CD4-positive, CD25-positive, alpha-beta regulatory T cell (primary cell): ENCODE measurements around the gene SESN3. TPM values are rescaled to one million over a fixed set of nuclear protein-coding genes. Genes with fewer than 3 reads are reported as not detected.
A peak's percentile ranks its signal among the peaks of the same experiment; 100 is the strongest.

Source experiments
- ATAC-seq, 2 donors: fragments of 150-1000 bp; cut with Tn5 transposase; one replicate each; pipeline ENCODE4 v1.10.0; 2021; ENCODE audit warnings: low read depth in 2 of 2, moderate number of reproducible peaks in 2 of 2, moderate library complexity in 1 of 2
- DNase-seq, 3 donors: peaks; one replicate each; pipeline versions ENCODE4 v3.0.0 to v3.0.0-alpha.2; 2012 to 2022; ENCODE audit warnings: mixed read lengths in 1 of 3
- H3K27ac ChIP-seq: one replicate; pipeline ENCODE4 v1.7.0; 2013; ENCODE audit warnings: mild to moderate bottlenecking, low read length; ENCODE audit not compliant: insufficient read depth, poor library complexity, severe bottlenecking
- H3K27me3 ChIP-seq: one replicate; pipeline ENCODE4 v1.7.0; 2013; ENCODE audit warnings: low read length; ENCODE audit not compliant: control insufficient read depth, insufficient read depth
- H3K36me3 ChIP-seq: one replicate; pipeline ENCODE4 v1.7.0; 2013; ENCODE audit warnings: mild to moderate bottlenecking, low read length, moderate library complexity; ENCODE audit not compliant: control insufficient read depth, insufficient read depth
- H3K4me1 ChIP-seq: 2 replicates; pipeline ENCODE4 v1.7.0; 2013; ENCODE audit warnings: mild to moderate bottlenecking, low read length; ENCODE audit not compliant: insufficient read depth, control insufficient read depth, poor library complexity, severe bottlenecking
- H3K4me3 ChIP-seq: one replicate; pipeline ENCODE4 v1.7.0; 2013; ENCODE audit warnings: low read depth, mild to moderate bottlenecking, low read length, moderate library complexity
- H3K9me3 ChIP-seq, 2 experiments: 1 replicate in 1 of 2; 2 replicates in 1 of 2; pipeline ENCODE4 v1.7.0; 2013; ENCODE audit warnings: low read length in 2 of 2, mild to moderate bottlenecking in 1 of 2, moderate library complexity in 1 of 2; ENCODE audit not compliant: control insufficient read depth in 2 of 2
- H3K27ac Mint-ChIP-seq, 3 donors: one replicate each; pipeline ENCODE4 v1.8.0; 2020 to 2022; ENCODE audit warnings: mild to moderate bottlenecking in 3 of 3, mixed read lengths in 3 of 3, moderate library complexity in 2 of 3
- H3K27me3 Mint-ChIP-seq: one replicate; pipeline ENCODE4 v1.8.0; 2022; ENCODE audit warnings: mild to moderate bottlenecking, mixed read lengths
- H3K36me3 Mint-ChIP-seq: one replicate; pipeline ENCODE4 v1.8.0; 2020; ENCODE audit warnings: mixed read lengths
- H3K4me1 Mint-ChIP-seq, 4 donors: one replicate each; pipeline ENCODE4 v1.8.0; 2020 to 2022; ENCODE audit warnings: mixed read lengths in 4 of 4, mild to moderate bottlenecking in 1 of 4
- H3K4me3 Mint-ChIP-seq, 4 donors: one replicate each; pipeline ENCODE4 v1.8.0; 2020 to 2022; ENCODE audit warnings: mild to moderate bottlenecking in 4 of 4, mixed read lengths in 4 of 4, moderate library complexity in 3 of 4
- H3K9me3 Mint-ChIP-seq, 7 donors: one replicate each; pipeline ENCODE4 v1.8.0; 2020 to 2022; ENCODE audit warnings: mixed read lengths in 7 of 7, mild to moderate bottlenecking in 3 of 7, moderate library complexity in 2 of 7
- polyA plus RNA-seq, 4 donors: library from polyadenylated mRNA; unstranded; fragments of 300-500 nt; fragmentation: Illumina TruSeq; gene quantifications; one replicate each; pipeline ENCODE4 v1.2.3, GENCODE V29; 2021
- total RNA-seq: library from RNA; stranded (reverse); gene quantifications from one replicate; pipeline ENCODE4 v1.2.3, GENCODE V29; 2022

The SESN3 gene
- total and polyA plus RNA-seq, 5 donors from 2014 or later = 4.2 to 73.3 (median 7.4) TPM

DNA sequence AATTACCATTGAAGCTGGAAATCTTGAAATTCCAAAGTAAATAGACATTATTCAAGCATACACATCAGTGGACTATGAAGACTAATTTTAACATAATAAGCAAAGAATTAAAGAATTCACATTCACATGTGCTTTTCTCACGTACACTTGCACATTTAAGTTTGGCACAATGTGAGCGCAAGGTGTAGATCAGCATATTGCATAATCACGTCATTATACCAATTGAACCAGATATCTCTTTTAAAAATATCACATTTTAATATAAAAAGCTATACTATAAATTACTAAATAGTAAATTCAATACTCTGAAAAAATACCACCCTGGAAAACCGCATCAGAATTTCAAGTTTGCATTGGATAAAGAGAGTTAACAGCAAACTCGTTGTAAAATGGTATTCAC is 60.7 kb downstream of the SESN3 start:
- H3K36me3 ChIP-seq = peaks cover 55% of the 10 kb centered on the region
- Mint-ChIP-seq H3K4me1 (peaks cover 4 to 9% (median 6%) of the 10 kb centered on the region in 4 donors), H3K4me3 (no peak overlapping the region), H3K27me3 (no peaks in the 10 kb centered on the region), H3K36me3 (peaks cover 26% of the 10 kb centered on the region), H3K27ac (no peak overlapping the region), H3K9me3 (no peaks in the 10 kb centered on the region)
- H3K27ac ChIP-seq = no peak overlapping the region
- H3K4me1 ChIP-seq = no peaks in the 10 kb centered on the region
- H3K4me3 ChIP-seq = no peak overlapping the region
- no peak for DNase-seq
- H3K27me3 ChIP-seq = no peaks in the 10 kb centered on the region
- no peaks in the 10 kb centered on the region for H3K9me3 ChIP-seq
- ATAC-seq = no peak

DNA sequence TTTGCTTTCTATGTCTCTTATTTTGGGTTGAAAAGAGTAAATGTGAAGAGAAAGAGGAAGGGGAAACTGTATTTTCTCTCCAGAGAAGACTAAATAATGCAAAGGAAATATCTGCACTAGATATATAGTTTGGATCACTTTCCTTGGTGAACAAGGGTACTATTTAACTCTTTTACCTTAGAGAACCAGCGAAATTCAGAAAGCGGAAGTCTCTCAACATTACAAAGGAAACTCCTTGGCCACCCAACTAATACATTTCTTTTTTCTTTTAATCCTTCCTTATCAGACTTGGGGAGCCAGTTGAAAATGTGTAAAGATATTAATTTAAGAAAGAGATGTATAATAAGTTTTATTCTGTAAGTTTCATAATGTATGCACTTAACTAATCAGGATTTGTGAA is 64.2 kb downstream of the SESN3 start:
- no peak overlapping the region for H3K4me3 Mint-ChIP-seq
- peaks cover 9% of the 10 kb centered on the region for H3K4me1 ChIP-seq
- no peak overlapping the region for H3K27ac ChIP-seq
- H3K4me1 Mint-ChIP-seq = peaks cover 12 to 28% (median 24%) of the 10 kb centered on the region in 4 donors
- H3K9me3 Mint-ChIP-seq = no peaks in the 10 kb centered on the region
- H3K4me3 ChIP-seq = no peak overlapping the region
- no peaks in the 10 kb centered on the region for H3K9me3 ChIP-seq
- no peaks in the 10 kb centered on the region for H3K27me3 Mint-ChIP-seq
- DNase-seq = no peak
- no peak for ATAC-seq
- H3K36me3 ChIP-seq = peaks cover 25% of the 10 kb centered on the region
- peak overlapping the region in 1 of 3 donors; percentile 62 for H3K27ac Mint-ChIP-seq
- H3K27me3 ChIP-seq = no peaks in the 10 kb centered on the region
- peaks cover 16% of the 10 kb centered on the region for H3K36me3 Mint-ChIP-seq

DNA sequence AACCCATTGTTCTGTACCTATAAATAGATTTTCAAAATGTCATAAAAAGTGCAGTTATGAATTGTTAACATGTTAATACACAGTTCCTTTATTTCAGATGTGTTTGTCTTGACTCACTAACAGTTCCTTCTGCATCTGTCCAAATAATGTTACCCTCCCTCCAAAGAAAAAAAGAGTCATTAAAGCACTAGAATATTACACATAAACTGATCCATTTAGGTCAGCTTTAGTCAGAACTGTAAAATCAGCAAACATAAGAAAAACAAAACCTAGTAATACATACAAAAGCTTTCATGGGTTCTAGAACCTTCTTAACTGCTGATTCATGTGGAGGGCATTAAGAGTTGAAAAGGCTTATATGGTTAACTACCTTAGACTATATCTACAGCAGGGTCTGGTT is 65.4 kb downstream of the SESN3 start:
- peaks cover 9% of the 10 kb centered on the region for H3K36me3 Mint-ChIP-seq
- Histone ChIP-seq H3K4me3 (no peak overlapping the region), H3K9me3 (no peaks in the 10 kb centered on the region), H3K27ac (no peak overlapping the region), H3K4me1 (peaks cover 9% of the 10 kb centered on the region), H3K27me3 (no peaks in the 10 kb centered on the region), H3K36me3 (peaks cover 15% of the 10 kb centered on the region)
- no peak for DNase-seq
- no peak overlapping the region for H3K4me3 Mint-ChIP-seq
- H3K9me3 Mint-ChIP-seq = no peaks in the 10 kb centered on the region
- H3K4me1 Mint-ChIP-seq = peaks cover 12 to 34% (median 26%) of the 10 kb centered on the region in 4 donors
- peak overlapping the region in 1 of 3 donors; percentile 42 for H3K27ac Mint-ChIP-seq
- no peaks in the 10 kb centered on the region for H3K27me3 Mint-ChIP-seq
- ATAC-seq = no peak

DNA sequence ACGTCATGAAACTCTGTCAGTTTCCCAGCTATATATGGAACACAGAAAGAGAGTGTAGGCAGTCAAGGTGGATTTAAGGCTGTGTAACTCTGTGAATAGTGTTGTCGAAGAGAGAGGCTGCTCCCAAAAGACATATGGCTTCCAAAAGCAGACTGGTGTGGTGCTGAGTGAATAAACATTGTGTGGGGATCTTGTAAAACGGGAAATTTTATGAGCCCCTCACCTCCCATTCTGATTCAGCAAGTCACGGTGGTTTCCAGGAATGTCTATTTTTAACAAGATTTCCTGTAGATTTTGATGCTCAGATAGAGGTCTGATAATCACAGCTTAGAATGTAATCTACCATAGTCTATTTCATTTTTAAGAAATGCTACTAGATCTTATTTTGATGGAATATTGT is 67.9 kb downstream of the SESN3 start:
- Mint-ChIP-seq H3K36me3 (peaks cover 7% of the 10 kb centered on the region), H3K9me3 (no peaks in the 10 kb centered on the region), H3K4me3 (peak overlapping the region in 1 of 4 donors; percentile 16), H3K4me1 (peaks cover 11 to 49% (median 26%) of the 10 kb centered on the region in 4 donors), H3K27ac (peak overlapping the region; percentile 79 to 82 (median 82)), H3K27me3 (no peaks in the 10 kb centered on the region)
- DNase-seq = no peak
- no peaks in the 10 kb centered on the region for H3K27me3 ChIP-seq
- H3K27ac ChIP-seq = no peak overlapping the region
- ATAC-seq = no peak
- H3K4me3 ChIP-seq = peak overlapping the region; percentile 10
- peaks cover 3% of the 10 kb centered on the region for H3K36me3 ChIP-seq
- peaks cover 11% of the 10 kb centered on the region for H3K4me1 ChIP-seq
- no peaks in the 10 kb centered on the region for H3K9me3 ChIP-seq

DNA sequence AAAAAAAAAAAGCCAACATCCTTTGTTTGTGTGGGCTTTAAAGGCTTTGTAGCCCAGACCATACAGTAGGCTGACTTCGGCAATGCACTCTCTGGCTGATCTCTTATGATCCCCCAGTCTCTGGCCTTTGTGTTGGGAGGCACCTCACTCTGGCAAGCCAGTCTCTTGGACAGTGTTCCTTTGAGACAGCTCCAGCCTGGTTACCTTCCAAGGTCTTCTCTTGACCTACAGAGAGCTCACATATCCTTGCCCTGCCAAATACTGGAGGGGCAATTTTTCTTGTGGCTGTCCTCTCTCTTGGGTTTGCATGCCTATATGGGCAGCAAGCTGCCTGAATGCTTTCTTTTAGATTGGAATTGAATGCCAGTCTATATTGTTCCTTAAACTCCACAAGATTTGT is 69.8 kb downstream of the SESN3 start:
- Mint-ChIP-seq H3K9me3 (no peaks in the 10 kb centered on the region), H3K4me3 (no peak overlapping the region), H3K27ac (peak overlapping the region in 2 of 3 donors; percentile 9 to 27), H3K27me3 (no peaks in the 10 kb centered on the region), H3K36me3 (peaks cover 12% of the 10 kb centered on the region), H3K4me1 (peaks cover 23 to 68% (median 35%) of the 10 kb centered on the region in 4 donors)
- no peaks in the 10 kb centered on the region for H3K27me3 ChIP-seq
- H3K9me3 ChIP-seq = no peaks in the 10 kb centered on the region
- H3K27ac ChIP-seq = no peak overlapping the region
- no peak overlapping the region for H3K4me3 ChIP-seq
- H3K4me1 ChIP-seq = peaks cover 16% of the 10 kb centered on the region
- H3K36me3 ChIP-seq = no peaks in the 10 kb centered on the region
- DNase-seq = no peak
- no peak for ATAC-seq

DNA sequence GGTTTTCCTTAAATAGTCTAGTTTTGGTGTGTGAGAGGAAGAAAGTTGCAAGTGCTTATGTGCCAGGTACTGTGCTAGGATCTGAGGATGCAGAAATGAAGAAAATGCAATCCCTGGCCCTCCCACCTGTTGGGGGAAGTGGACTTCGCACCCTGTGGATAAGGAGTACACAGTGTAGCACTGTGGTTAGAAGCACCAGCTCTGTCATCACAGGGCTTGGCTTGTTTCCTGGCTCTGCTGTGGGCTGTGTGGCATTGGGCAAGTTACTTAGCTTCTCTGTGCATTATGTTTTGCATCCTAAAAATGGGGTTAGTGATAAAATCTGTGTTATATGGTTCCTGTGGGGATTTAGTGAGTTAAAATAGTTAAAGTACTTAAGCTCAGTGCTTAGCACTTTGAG is 73.2 kb downstream of the SESN3 start:
- H3K4me3 Mint-ChIP-seq = peak overlapping the region in 1 of 4 donors; percentile 5
- H3K27me3 Mint-ChIP-seq = no peaks in the 10 kb centered on the region
- H3K36me3 Mint-ChIP-seq = peaks cover 13% of the 10 kb centered on the region
- peaks cover 25% of the 10 kb centered on the region for H3K4me1 ChIP-seq
- ATAC-seq (peak in 1 of 2 donors; percentile 23), DNase-seq (peak in 1 of 3 donors; percentile 49)
- no peaks in the 10 kb centered on the region for H3K36me3 ChIP-seq
- H3K9me3 ChIP-seq = no peaks in the 10 kb centered on the region
- H3K9me3 Mint-ChIP-seq = no peaks in the 10 kb centered on the region
- H3K4me3 ChIP-seq = no peak overlapping the region
- H3K4me1 Mint-ChIP-seq = peaks cover 30 to 77% (median 42%) of the 10 kb centered on the region in 4 donors
- peak overlapping the region; percentile 22 to 39 (median 31) for H3K27ac Mint-ChIP-seq
- no peaks in the 10 kb centered on the region for H3K27me3 ChIP-seq
- no peak overlapping the region for H3K27ac ChIP-seq

DNA sequence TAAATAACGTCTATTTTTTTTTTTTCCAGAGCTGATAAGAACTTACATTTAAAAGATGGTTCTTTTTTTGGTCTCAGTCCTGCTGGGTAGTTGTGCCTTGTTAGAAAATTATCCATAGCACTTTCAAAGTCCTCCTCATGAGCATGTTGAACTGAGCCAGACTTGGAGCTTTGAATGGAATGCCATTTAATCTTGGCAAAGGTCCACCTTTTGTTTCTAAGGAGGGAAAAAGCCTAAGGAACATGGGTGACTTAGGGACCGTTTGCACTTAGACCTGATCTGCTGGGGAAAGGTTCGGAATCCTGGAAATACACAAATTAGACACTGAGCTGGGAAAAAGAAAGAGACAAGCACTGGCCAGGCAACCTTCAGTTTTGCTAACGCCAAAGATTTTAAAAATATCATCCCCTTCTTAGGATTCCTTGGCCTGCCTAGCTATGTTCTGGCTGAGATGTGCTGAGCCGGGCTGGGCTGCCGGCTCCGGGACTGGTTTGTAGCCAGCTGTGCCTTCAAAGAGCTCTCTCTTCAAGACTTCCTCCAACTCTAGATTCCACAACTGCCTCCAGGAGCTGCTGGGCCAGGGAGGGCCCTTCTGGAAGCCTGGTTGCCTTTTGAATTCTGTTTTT is 74.0 kb downstream of the SESN3 start:
- peaks cover 32% of the 10 kb centered on the region for H3K4me1 ChIP-seq
- DNase-seq (no peak), ATAC-seq (no peak)
- Mint-ChIP-seq H3K27me3 (no peaks in the 10 kb centered on the region), H3K36me3 (peaks cover 13% of the 10 kb centered on the region), H3K4me1 (peaks cover 31 to 80% (median 45%) of the 10 kb centered on the region in 4 donors), H3K9me3 (no peaks in the 10 kb centered on the region), H3K4me3 (peak overlapping the region in 1 of 4 donors; percentile 20), H3K27ac (peak overlapping the region; percentile 31 to 75 (median 52))
- no peak overlapping the region for H3K27ac ChIP-seq
- H3K9me3 ChIP-seq = no peaks in the 10 kb centered on the region
- H3K27me3 ChIP-seq = no peaks in the 10 kb centered on the region
- H3K36me3 ChIP-seq = no peaks in the 10 kb centered on the region
- H3K4me3 ChIP-seq = no peak overlapping the region

DNA sequence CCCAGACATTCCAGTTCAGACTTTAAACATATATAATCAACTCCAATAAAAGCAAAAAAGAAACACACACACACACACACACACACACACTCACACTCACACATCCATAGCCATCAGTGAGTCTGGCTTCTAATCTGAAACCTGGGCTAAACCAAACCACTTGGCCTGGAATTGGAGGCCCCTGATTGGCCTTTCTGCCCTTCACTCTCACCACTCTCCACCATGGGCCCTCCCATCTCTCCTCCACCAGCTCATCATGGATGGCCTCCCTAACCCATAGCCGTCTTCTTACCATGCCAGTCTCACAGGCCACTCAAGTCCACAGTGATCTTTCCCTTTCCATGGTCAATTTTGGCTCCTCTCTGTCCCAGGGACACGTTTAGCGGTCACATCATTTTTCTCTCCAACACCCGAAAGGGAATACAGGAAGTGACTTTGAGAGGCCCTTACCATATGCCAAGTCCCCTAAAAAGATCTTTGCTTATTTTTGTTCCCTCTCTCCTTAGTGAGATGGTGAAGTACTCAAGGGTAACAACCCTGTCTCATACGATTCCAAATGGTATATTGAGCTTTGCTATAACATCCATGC is 74.8 kb downstream of the SESN3 start:
- H3K4me3 Mint-ChIP-seq = peak overlapping the region in 3 of 4 donors; percentile 20 to 76 (median 34)
- Histone ChIP-seq H3K27ac (no peak overlapping the region), H3K36me3 (no peaks in the 10 kb centered on the region), H3K4me1 (peaks cover 39% of the 10 kb centered on the region), H3K4me3 (no peak overlapping the region), H3K9me3 (no peaks in the 10 kb centered on the region), H3K27me3 (no peaks in the 10 kb centered on the region)
- peaks cover 38 to 80% (median 51%) of the 10 kb centered on the region in 4 donors for H3K4me1 Mint-ChIP-seq
- DNase-seq (no peak), ATAC-seq (no peak)
- H3K36me3 Mint-ChIP-seq = peaks cover 13% of the 10 kb centered on the region
- no peaks in the 10 kb centered on the region for H3K9me3 Mint-ChIP-seq
- peak overlapping the region; percentile 20 to 80 (median 44) for H3K27ac Mint-ChIP-seq
- no peaks in the 10 kb centered on the region for H3K27me3 Mint-ChIP-seq
